ENCODE measurements around the gene BFSP2.
"Not testable (repeated sequence)": the region's sequence is repeated elsewhere in the genome, so short reads cannot be mapped to it uniquely, and the experiment has no call there.

BFSP2 gene

DNA sequence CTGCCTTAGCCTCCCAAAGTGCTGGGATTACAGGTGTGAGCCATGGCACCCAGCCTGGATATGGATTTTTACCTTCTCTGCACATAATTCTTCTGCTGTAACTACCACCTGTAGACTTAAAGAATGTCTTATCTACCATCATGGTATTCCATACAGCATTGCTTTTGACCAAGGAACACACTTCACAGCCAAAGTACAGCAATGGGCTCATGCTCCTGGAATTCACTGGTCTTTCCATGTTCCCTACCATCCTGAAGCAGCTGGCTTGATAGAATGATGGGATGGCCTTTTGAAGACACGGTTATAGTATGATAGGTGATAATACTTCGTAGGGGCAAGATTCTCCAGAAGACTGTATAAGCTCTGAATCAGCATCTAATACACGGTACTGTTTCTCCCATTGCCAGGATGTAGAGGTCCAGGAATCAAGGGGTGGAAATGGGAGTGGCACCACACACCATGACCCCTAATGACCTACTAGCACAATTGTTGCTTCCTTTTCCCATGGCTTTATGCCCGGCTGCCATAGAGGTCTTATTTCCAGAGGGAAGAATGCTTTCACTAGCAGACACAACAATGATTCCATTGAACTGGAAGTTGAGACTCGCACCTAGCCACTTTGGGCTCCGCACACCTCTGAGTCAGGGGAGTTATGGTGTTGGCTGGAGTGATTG, 112.7 kb downstream of the BFSP2 start:
- DNase-seq (ENCODE audit: low read depth in 2 of 3, low spot score in 1 of 3) = no peak

DNA sequence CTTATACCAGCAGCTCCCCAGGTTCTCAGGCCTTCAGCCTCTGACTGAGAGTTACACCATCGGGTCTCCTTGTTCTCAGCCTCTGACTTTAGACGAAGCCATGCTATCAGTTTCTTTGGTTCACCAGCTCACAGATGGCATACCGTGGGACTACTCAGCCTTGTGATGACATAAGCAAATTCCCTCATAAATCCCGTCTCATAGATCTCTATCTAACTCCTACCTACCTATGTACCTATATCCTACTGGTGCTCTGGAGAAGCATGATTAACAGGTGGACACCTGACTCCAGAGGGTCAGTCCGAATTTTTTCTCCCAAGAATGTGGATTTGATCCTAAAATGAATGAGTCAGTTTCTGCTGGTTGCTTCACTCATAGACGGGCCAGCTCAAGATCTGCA, 114.6 kb downstream of the BFSP2 start:
- DNase-seq (ENCODE audit: low read depth in 2 of 3, low spot score in 1 of 3) = no peak

DNA sequence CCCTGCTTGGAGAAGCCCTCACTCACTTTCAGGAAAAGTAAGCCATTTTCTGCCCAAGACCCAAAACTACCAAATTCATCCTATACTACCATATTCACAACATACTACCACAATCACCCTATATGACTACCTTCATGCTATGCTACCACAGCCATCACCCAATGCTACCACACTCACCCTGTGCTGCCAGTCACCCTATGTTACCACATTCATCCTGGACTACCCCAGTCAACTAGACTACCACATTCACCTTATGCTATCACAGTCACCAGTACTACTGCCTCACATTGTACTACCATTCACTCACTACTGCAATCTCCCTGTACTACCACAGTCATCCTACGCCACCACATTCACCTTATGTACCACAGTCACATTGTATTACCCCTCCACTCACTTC, 115.3 kb downstream of the BFSP2 start:
- no peak for DNase-seq (ENCODE audit: low read depth in 2 of 3, low spot score in 1 of 3)

DNA sequence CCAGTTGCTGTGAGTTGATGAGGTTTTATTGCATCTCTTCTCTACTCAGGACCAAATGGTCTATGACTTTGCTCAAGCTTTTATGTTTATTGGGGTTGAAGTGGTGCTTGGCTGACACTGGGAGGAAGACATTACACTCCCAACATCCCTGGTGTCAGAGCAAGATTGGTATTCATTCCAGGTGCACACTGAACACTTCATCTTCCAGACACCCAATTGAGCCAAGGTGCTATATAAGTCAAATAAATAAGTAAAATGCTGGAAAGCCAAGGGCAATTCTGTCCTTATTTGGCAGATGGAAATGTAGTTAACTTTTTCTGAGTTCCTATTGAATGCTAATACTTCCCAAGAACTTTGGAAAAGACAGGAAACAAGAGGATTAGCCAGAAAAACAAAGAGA, 120.4 kb downstream of the BFSP2 start:
- DNase-seq (ENCODE audit: low read depth in 2 of 3, low spot score in 1 of 3) = no peak

DNA sequence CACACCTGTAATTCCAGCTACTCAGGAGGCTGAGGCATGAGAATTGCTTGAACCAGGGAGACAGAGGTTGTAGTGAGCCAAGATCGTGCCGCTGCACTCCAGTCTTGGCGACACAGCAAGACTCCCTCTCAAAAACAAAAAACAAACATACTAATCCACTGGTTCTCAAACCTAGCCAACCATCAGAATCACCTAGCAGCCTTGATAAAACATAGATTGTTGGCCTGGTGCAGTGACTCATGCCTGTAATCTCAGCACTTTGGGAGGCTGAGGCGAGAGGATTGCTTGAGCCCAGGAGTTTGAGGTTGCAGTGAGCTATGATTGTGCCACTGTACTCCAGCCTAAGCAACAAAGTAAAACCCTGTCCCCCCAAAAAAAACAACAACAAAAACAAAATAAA, 121.1 kb downstream of the BFSP2 start:
- not testable (repeated sequence) for DNase-seq (ENCODE audit: low read depth in 2 of 3, low spot score in 1 of 3)

DNA sequence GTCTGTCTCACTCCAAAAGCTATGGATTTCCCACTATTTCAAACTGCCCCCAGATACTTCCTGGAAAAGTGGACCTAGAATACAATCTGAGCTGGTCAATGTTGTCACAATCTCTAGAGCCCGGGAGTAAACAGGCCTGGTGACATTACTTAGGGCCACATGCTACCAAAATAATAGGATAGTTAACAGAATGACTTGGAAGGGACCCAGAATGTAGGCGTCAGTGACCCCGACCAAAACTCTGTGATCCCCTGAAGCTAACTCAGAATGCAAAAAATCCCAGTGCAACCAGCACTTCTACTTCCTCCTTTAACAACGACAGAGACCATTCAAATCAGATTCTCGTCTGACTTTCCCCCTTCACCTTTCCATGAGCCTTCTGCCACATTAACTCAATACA, 122.1 kb downstream of the BFSP2 start:
- no peak for DNase-seq (ENCODE audit: low read depth in 2 of 3, low spot score in 1 of 3)

DNA sequence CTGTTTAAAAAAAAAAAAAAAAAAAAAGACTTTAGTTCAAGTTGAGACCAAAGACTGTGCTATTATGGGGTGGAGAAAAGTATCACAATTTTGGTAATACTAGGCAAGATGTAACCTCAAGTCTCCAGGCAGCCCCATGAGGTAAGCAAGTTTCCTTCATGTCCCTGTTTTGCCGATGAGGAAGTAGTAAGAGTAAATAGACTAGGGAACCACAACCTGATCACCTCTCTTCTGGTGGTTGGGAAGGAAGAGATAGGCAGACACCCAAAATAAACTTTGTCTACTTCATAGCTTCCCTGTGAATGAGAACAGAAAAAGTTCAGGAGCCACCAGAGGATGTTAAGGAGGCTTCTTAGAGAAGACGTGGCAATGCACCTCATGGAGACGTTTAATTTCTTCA, 123.9 kb downstream of the BFSP2 start:
- DNase-seq (ENCODE audit: low read depth in 2 of 3, low spot score in 1 of 3) = not testable (repeated sequence)
